HS-5 (cell line): Measurements from ENCODE around the gene SLC16A9.

Source experiments
- DNase-seq: peaks from one replicate; pipeline ENCODE4 v3.0.0-alpha.2; 2012; ENCODE audit warnings: low read depth

The SLC16A9 gene

DNA sequence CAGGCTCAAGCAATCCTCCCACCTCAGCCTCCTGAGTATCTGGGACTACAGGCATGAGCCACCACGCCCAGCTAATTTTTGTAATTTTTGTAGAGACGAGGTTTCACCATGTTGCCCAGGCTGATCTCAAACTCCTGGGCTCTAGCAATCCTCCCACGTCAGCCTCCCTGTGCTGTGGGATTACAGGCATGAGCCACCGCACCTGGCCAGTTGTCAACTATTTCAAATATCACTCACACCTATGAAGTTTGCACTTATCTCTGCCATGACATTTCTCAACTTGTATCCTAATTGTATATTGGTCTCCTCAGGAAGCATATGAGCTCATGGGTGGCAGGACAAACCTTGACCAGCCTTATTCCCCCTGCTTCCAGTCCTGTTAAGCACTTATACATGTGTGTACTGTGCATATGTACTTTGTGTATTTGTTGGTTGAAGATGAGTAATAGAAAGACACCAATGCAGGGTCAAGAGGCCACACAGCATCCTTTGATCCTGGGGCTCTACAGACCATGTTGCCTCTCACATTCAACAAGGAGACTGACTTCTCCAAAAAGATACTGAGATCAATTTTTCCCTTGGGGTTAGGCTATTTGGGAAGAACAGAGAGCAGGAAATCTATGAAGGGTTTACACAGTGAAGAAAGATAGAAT is 82.2 kb downstream of the SLC16A9 start:
- DNase-seq = no peak

- no peak for DNase-seq
These were observed 83.2 kb downstream of the SLC16A9 start for GRCh38 chr10:59626523-59626869.

- DNase-seq = peak; percentile 53
These were observed 83.7 kb downstream of the SLC16A9 start for GRCh38 chr10:59625721-59626522.

DNA sequence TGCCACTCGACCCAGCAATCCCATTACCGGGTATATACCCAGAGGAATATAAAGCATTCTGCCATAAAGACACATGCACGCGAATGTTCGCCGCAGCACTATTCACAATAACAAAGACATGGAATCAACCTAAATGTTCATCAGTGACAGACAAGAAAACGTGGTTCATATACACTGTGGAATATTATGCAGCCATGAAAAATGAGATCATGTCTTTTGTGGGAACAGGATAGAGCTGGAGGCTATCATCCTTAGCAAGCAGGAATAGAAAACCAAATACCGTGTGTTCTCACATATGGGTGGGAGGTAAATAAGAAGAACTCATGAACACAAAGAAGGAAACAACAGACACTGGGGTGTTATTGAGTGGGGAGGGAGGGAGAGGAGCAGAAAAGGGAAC is 84.7 kb downstream of the SLC16A9 start:
- DNase-seq = no peak

- no peak for DNase-seq
These were observed 85.5 kb downstream of the SLC16A9 start for GRCh38 chr10:59624136-59624535.

- DNase-seq = no peak
These were observed 86.2 kb downstream of the SLC16A9 start for GRCh38 chr10:59623133-59624121.

GRCh38 chr10:59622320-59623132 is 87.1 kb downstream of the SLC16A9 start:
- peak; percentile 31 for DNase-seq

- no peak for DNase-seq
These were observed 87.9 kb downstream of the SLC16A9 start for GRCh38 chr10:59621771-59622170.

- no peak for DNase-seq
These were observed 91.0 kb downstream of the SLC16A9 start for GRCh38 chr10:59618666-59619065.

GRCh38 chr10:59617996-59618395 is 91.7 kb downstream of the SLC16A9 start:
- no peak for DNase-seq

- DNase-seq = no peak
These were observed 98.6 kb downstream of the SLC16A9 start for GRCh38 chr10:59611048-59611447.

DNA sequence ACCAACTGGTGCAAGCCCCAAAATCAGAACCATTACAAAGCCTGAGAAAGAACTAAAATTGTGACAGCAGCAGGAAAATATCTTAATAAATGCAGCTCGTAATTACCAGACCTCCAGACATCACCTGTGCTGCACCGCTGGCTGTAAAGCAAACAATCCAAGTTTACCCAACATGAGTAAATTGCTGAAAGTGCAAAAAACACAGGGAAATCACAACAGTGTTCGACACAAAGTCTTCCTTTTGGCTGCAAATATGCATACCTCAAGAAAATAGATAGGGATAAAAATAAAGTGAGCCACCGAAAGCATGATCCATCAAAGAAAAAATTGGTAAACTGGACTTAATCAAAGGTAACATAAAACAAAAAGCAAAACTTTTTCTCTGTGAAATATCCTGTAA is 101.7 kb downstream of the SLC16A9 start:
- DNase-seq = no peak

DNA sequence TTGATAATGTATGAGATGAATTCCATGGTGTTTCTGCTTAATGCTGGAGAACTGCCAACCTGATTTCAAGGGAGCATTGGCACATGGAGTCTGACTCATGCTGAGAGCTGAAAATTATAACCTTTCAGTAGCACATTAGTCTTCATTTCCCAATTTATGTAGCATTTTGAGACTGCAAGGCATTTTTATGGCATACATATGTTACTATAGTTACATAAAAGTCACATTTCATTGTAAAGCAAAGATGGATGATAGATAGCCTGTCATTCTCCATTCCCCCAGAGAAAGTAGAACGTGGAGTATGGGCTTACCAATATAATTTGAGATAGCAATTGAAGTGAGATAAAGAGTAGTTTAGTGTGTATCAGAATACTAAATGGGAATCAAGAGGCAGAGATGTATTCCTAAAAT is 103.1 kb downstream of the SLC16A9 start:
- peak; percentile 52 for DNase-seq

GRCh38 chr10:59601985-59602384 is 107.7 kb downstream of the SLC16A9 start:
- DNase-seq = no peak
